Urinary bladder (tissue), 2 donors: ENCODE data around the gene FSTL4. TPM values are rescaled to one million over a fixed set of nuclear protein-coding genes. Genes with fewer than 3 reads are reported as not detected.

Experiments
- polyA plus RNA-seq: library from polyadenylated mRNA; stranded (reverse); fragments of 200-250 nt; gene quantifications from one replicate; pipeline ENCODE4 v1.2.3, GENCODE V29; 2013
- small RNA-seq: library from RNA; depleted of rRNA; stranded (forward); fragments of <200 nt; gene quantifications from one replicate; pipeline ENCODE3, GENCODE V24; 2014
- total RNA-seq: library from RNA; depleted of rRNA; stranded (reverse); fragments of >200 nt; gene quantifications from one replicate; pipeline ENCODE4 v1.2.3, GENCODE V29; 2014
- donor health status: healthy.

FSTL4 gene
- total and polyA plus RNA-seq, 2 donors = 4.0 to 7.5 TPM

Small RNAs within 50 kb of the gene (small RNA-seq; reads per million reads assigned to genes)
- gene MIR1289-2 = not detected
